GM12801 (cell line): ENCODE data around the gene TRIM9.

Source experiments
- CTCF ChIP-seq: IDR thresholded peaks from one replicate; pipeline ENCODE4 v1.5.1; 2011; ENCODE audit warnings: control low read depth; ENCODE audit not compliant: insufficient read length; ENCODE audit errors: extremely low read depth

The TRIM9 gene

GRCh38 chr14:51124029-51124428 lies 29.1 kb upstream of the TRIM9 start:
- no peak for TF ChIP-seq CTCF

- no peak for TF ChIP-seq CTCF
Observed at GRCh38 chr14:51121096-51121495, 26.2 kb upstream of the TRIM9 start.

GRCh38 chr14:51119411-51120051 lies 24.6 kb upstream of the TRIM9 start:
- no peak for TF ChIP-seq CTCF

- TF ChIP-seq CTCF: no peak
Observed at GRCh38 chr14:51118993-51119392, 24.1 kb upstream of the TRIM9 start.

- no peak for TF ChIP-seq CTCF
Observed at GRCh38 chr14:51117593-51117992, 22.7 kb upstream of the TRIM9 start.

- no peak for TF ChIP-seq CTCF
Observed at GRCh38 chr14:51116682-51117081, 21.8 kb upstream of the TRIM9 start.

GRCh38 chr14:51109651-51110050 lies 14.7 kb upstream of the TRIM9 start:
- TF ChIP-seq CTCF: no peak

- no peak for TF ChIP-seq CTCF
Observed at GRCh38 chr14:51107801-51108200, 12.9 kb upstream of the TRIM9 start.
